Mucosa of gallbladder (tissue), 1 donor: Measurements from ENCODE around the gene CHDH. TPM values are rescaled to one million over a fixed set of nuclear protein-coding genes. Genes with fewer than 3 reads are reported as not detected.

Experiments
- total RNA-seq: library from RNA; stranded (reverse); gene quantifications from one replicate; pipeline ENCODE4 v1.2.1, GENCODE V29; 2021
- donor health status: DM: no; HTN: no; CAD: no.

CHDH gene
- total RNA-seq, 1 donor from 2014 or later = 46.4 TPM

Other genes with a start within 250 kb of the CHDH start
- 13.3 TPM for gene IL17RB, start 149 bp upstream of the CHDH start, total RNA-seq
- 31.5 TPM for gene ACTR8, start 35.7 kb upstream of the CHDH start, total RNA-seq
- gene SELENOK, start 45.4 kb upstream of the CHDH start, total RNA-seq = 52.2 TPM